Skeletal muscle satellite cell (primary cell): ENCODE results near the gene DAND5.

ENCODE experiments used
- H3K27me3 ChIP-seq: 2 replicates; pipeline ENCODE4 v1.7.0; 2013; ENCODE audit warnings: low read length; ENCODE audit not compliant: control insufficient read depth, insufficient read depth
- H3K36me3 ChIP-seq: 2 replicates; pipeline ENCODE4 v1.7.0; 2013; ENCODE audit warnings: mild to moderate bottlenecking, control low read depth, low read length; ENCODE audit not compliant: insufficient read depth
- H3K4me1 ChIP-seq: 2 replicates; pipeline ENCODE4 v1.7.0; 2013; ENCODE audit warnings: low read length; ENCODE audit not compliant: control insufficient read depth, insufficient read depth
- H3K4me2 ChIP-seq: 2 replicates; pipeline ENCODE4 v1.7.0; 2013; ENCODE audit warnings: mild to moderate bottlenecking, low read length
- H3K4me3 ChIP-seq: 2 replicates; pipeline ENCODE4 v1.7.0; 2013; ENCODE audit warnings: low read length
- H3K9ac ChIP-seq: 2 replicates; pipeline ENCODE4 v1.7.0; 2013; ENCODE audit warnings: mild to moderate bottlenecking, low read depth, low read length, moderate library complexity
- H3K9me3 ChIP-seq: replicated peaks from 2 replicates; pipeline ENCODE4 v1.7.0; 2013; ENCODE audit warnings: mild to moderate bottlenecking, control low read depth, low read length

The DAND5 gene

GRCh38 chr19:13016245-13016627 lies 46.9 kb downstream of the DAND5 start:
- Histone ChIP-seq H3K36me3 (no peaks in the 10 kb centered on the region), H3K9me3 (no peaks in the 10 kb centered on the region), H3K9ac (peak overlapping the region; percentile 83), H3K4me2 (peak overlapping the region; percentile 91), H3K27me3 (no peaks in the 10 kb centered on the region), H3K4me1 (peaks cover 89% of the 10 kb centered on the region), H3K4me3 (peak overlapping the region; percentile 64)

- Histone ChIP-seq H3K9me3 (no peaks in the 10 kb centered on the region), H3K27me3 (no peaks in the 10 kb centered on the region), H3K4me1 (peaks cover 95% of the 10 kb centered on the region), H3K4me2 (peak overlapping the region; percentile 91), H3K4me3 (peak overlapping the region; percentile 64), H3K9ac (peak overlapping the region; percentile 83), H3K36me3 (no peaks in the 10 kb centered on the region)
These were observed 47.4 kb downstream of the DAND5 start for GRCh38 chr19:13016628-13017305.

GRCh38 chr19:13017306-13018034 lies 48.1 kb downstream of the DAND5 start:
- Histone ChIP-seq H3K36me3 (no peaks in the 10 kb centered on the region), H3K27me3 (no peaks in the 10 kb centered on the region), H3K4me3 (peak overlapping the region; percentile 64), H3K9ac (peak overlapping the region; percentile 83), H3K9me3 (no peaks in the 10 kb centered on the region), H3K4me1 (peaks cover 96% of the 10 kb centered on the region), H3K4me2 (peak overlapping the region; percentile 91)

- Histone ChIP-seq H3K9me3 (no peaks in the 10 kb centered on the region), H3K27me3 (no peaks in the 10 kb centered on the region), H3K36me3 (no peaks in the 10 kb centered on the region), H3K9ac (peak overlapping the region; percentile 83), H3K4me3 (peak overlapping the region; percentile 64), H3K4me2 (peak overlapping the region; percentile 91), H3K4me1 (peaks cover 90% of the 10 kb centered on the region)
These were observed 48.9 kb downstream of the DAND5 start for GRCh38 chr19:13018035-13018914.

- Histone ChIP-seq H3K27me3 (no peaks in the 10 kb centered on the region), H3K9ac (peak overlapping the region; percentile 83), H3K4me1 (peaks cover 85% of the 10 kb centered on the region), H3K36me3 (no peaks in the 10 kb centered on the region), H3K4me3 (peak overlapping the region; percentile 1), H3K9me3 (no peaks in the 10 kb centered on the region), H3K4me2 (peak overlapping the region; percentile 91)
These were observed 50.0 kb downstream of the DAND5 start for GRCh38 chr19:13019332-13019731.

GRCh38 chr19:13020002-13020414 lies 50.6 kb downstream of the DAND5 start:
- Histone ChIP-seq H3K9me3 (no peaks in the 10 kb centered on the region), H3K27me3 (no peaks in the 10 kb centered on the region), H3K36me3 (no peaks in the 10 kb centered on the region), H3K4me2 (peak overlapping the region; percentile 91), H3K4me3 (peak overlapping the region; percentile 19), H3K4me1 (peaks cover 85% of the 10 kb centered on the region), H3K9ac (peak overlapping the region; percentile 83)

- H3K36me3 ChIP-seq = peaks cover 4% of the 10 kb centered on the region
- H3K9ac ChIP-seq = peak overlapping the region; percentile 85
- peak overlapping the region; percentile 75 for H3K4me3 ChIP-seq
- H3K4me2 ChIP-seq = peak overlapping the region; percentile 98
- H3K4me1 ChIP-seq = peaks cover 83% of the 10 kb centered on the region
- no peaks in the 10 kb centered on the region for H3K27me3 ChIP-seq
- no peaks in the 10 kb centered on the region for H3K9me3 ChIP-seq
These were observed 52.9 kb downstream of the DAND5 start for GRCh38 chr19:13022111-13022858.

GRCh38 chr19:13022859-13023636 lies 53.7 kb downstream of the DAND5 start:
- H3K9ac ChIP-seq = peak overlapping the region; percentile 85
- peak overlapping the region; percentile 98 for H3K4me2 ChIP-seq
- peak overlapping the region; percentile 75 for H3K4me3 ChIP-seq
- H3K4me1 ChIP-seq = peaks cover 83% of the 10 kb centered on the region
- no peaks in the 10 kb centered on the region for H3K27me3 ChIP-seq
- peaks cover 9% of the 10 kb centered on the region for H3K36me3 ChIP-seq
- H3K9me3 ChIP-seq = no peaks in the 10 kb centered on the region

- Histone ChIP-seq H3K9me3 (no peaks in the 10 kb centered on the region), H3K27me3 (no peaks in the 10 kb centered on the region), H3K9ac (peak overlapping the region; percentile 85), H3K4me2 (peak overlapping the region; percentile 98), H3K36me3 (peaks cover 15% of the 10 kb centered on the region), H3K4me3 (peak overlapping the region; percentile 75), H3K4me1 (peaks cover 83% of the 10 kb centered on the region)
These were observed 54.3 kb downstream of the DAND5 start for GRCh38 chr19:13023656-13024055.
